TTC549 (cell line): ENCODE results near the gene TH.
"Not testable (repeated sequence)": the region's sequence is repeated elsewhere in the genome, so short reads cannot be mapped to it uniquely, and the experiment has no call there.

Experiments used
- FAIRE-seq: peaks from 2 replicates; lab custom pipeline; 2012; peaks lifted over from hg19 to GRCh38; lab: Jason Lieb, UNC

Gene TH

DNA sequence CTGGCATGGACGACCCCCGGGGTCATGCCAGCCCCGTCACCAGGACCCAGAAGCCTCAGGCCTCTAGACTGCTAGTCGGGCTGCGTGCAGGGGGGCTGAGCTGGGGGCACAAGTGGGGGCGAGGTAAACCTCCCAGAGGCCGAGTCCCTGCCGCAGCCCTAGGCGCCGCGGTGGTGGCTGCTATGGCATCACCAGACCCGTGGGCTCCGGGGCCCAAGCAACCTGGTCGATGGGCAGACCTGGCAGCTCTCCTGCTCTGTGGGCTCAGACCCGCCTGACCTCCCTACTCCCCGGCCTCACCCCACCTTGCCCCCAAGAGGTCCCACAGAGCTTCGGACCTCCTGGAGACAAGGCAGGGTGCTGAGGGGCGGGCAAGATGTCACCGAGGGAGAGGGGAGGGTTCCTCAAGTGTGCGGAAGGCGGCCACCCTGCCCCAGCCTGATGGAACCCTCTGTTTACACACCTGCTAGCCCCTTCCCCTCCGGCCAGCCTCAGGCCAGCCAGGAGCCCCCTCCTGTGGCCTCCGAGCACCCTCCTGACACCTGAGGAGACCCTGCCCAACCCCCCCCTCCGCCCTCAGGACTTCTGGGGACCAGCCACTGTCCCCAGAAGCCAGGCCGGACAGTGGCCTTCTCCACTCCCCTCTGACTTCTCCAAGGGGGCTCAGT lies 41.8 kb downstream of the TH start:
- FAIRE-seq: no peak

DNA sequence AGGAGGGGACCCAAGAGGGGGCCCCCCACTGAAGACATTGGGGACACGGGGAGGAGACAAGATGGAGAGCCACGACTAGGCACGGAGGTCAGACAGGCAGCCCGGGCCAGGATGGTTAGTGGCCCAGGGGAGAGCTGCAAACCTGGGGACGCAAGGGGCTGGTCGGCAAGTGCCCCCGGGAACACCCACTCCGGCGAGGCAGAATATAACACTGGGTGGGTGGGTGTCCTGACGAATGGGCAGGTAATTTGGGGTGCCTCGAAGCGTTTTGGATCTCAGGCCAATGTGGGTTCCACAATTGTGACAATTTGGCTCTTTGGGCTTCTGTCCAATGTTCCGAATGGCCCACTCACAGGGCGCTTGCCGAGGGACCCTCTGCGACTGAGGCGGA lies 42.3 kb downstream of the TH start:
- no peak for FAIRE-seq

DNA sequence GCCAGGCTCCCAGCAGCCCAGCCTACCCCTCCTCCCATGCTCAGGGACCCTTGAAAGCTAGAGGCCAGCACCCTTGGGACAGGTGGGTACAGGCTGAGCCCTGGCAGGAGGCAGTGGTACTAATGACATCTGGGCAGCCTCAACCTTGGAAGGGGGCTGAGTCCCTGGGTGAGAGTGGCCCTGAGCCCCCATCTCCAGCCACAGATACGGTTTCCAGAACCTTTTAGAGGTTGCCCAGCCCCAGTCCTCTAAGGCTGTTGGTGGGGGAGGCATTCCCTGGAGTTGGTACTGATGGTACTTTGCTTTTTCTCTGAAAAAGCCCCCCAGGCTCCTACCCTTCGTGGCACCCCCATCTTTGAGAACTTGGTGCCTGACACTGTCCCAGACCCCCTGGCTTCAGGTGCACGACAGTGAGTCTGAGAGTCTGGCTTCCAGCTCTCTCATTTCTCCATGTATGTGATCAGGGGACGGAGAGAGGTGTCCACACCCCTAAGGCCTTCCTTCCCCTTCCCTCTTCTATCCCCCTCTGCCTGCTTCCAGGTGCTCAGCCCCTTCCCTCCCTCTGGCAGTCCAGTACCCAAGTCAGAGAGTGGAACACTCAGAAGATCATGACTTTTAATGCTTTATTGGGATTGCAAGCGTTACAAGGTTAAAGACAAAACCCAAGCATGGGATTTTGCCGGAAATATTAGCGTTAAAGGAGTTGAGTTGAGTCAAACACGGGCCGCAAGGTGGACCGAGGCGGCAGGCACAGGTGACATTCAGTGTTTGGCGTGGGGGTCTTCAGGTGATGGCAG lies 42.9 kb downstream of the TH start:
- FAIRE-seq: no peak

DNA sequence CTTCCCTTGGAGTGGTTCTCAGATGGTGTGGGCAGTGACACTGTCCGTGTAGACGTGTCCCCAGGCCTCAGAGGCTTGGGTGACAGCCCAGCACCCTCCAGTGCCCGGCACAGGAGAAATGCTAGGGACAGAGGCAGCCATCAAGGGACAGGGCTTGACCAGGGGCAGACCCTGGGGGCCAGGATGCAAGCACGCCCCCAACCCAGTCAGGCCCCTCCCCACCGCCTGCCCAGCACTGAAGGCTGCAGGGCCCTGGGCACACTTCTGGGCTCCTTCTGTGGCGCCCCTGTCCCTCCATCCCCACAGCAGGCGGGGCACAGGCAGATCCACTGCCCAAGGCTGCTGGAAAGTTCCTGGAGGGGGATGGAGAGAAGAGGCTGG lies 43.5 kb downstream of the TH start:
- no peak for FAIRE-seq

DNA sequence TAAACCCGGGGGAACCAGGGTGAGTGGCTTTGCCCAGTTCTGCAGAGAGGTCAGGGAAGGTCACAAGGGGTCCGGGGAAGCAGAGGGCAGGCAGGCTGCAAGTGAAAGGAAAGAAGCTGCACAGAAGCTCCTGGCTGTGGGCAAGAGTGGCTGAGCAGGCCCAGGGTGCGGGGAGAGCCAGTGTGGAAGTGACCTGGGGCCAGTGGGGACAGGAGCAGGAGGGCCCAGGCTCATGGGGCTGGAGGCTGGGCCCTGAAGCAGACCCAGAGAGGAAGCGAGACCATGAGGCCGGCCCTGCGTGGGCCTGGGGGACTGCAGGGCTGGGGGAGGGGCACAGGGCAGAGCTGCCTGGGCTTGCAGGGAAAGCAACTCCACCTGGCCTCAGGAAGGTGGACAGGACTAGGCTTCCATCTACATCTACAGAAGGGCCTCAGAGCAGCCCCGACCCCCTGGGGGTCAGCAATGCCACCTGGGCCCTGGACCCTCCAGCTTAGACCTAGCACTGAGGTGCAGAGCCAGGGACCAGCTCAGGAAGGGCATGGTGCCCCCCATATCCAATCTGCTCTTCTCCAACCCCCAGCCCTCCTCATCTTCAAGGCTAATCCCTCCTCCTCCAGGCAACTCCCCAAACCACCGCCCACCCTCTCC lies 44.0 kb downstream of the TH start:
- FAIRE-seq: no peak

DNA sequence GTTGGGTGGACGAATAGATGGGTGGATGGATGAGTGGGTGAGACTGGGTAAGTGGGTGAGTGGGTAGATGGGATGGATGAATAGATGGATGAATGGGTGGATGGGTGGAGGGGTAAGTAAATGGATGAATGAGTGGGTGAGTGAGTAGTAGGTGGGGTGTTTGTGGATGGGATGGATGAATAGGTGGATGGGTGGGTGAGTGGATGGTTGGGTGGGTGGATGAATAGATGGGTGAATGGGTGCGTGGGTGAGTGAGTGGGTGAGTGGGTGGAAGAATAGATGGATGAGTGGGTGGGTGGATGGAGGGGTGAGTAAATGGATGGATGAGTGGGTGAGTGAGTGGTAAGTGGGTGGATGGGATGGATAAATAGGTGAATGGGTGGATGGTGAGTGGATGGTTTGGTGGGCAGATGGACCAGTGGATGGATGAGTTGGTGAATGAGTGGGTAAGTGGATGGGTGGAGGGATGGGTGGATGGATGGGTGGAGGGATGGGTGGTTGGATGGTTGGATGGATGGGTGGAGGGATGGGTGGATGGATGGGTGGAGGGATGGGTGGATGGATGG lies 45.0 kb downstream of the TH start:
- no peak for FAIRE-seq

DNA sequence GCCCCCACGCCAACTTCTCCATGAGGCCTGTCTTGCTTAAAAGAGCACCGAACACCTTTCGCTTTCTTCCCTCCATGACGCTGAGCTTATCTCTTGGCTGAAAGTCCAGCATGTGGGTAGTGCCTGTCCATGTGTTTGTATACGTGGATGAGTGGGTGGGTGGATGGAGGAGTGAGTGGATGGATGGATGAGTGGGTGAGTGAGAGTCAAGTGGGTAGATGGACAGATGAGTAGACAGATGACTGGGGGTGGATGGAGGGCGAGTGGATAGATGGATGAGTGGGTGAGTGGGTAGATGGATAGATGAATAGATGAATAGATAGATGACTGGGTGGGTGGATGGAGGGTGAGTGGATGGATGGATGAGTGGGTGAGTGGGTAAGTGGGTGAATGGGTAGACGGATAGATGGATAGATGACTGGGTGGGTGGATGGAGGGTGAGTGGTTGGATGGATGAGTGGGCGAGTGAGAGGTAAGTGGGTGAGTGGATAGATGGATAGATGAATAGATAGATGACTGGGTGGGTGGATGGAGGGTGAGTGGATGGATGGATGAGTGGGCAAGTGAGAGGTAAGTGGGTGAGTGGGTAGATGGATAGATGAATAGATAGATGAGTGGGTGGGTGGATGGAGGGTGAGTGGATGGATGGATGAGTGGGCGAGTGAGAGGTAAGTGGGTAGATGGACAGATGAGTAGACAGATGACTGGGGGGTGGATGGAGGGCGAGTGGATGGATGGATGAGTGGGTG lies 46.7 kb downstream of the TH start:
- FAIRE-seq: not testable (repeated sequence)

DNA sequence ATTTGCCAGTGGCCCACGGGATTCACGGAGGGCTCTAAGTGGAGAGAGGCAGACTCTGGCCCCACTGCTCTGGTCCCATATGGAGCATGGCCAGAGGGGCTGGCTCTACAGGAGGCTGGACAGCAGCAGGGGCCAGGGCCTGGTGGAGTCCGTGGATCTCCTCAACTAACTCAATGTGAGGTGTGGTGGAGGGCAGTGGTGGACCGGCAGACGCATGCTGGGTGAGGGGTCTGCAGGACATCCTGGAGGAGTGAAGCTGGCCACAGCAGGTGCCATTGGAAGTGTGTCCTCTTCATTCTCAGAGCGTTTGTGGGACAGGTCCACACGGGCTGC lies 48.0 kb downstream of the TH start:
- no peak for FAIRE-seq

DNA sequence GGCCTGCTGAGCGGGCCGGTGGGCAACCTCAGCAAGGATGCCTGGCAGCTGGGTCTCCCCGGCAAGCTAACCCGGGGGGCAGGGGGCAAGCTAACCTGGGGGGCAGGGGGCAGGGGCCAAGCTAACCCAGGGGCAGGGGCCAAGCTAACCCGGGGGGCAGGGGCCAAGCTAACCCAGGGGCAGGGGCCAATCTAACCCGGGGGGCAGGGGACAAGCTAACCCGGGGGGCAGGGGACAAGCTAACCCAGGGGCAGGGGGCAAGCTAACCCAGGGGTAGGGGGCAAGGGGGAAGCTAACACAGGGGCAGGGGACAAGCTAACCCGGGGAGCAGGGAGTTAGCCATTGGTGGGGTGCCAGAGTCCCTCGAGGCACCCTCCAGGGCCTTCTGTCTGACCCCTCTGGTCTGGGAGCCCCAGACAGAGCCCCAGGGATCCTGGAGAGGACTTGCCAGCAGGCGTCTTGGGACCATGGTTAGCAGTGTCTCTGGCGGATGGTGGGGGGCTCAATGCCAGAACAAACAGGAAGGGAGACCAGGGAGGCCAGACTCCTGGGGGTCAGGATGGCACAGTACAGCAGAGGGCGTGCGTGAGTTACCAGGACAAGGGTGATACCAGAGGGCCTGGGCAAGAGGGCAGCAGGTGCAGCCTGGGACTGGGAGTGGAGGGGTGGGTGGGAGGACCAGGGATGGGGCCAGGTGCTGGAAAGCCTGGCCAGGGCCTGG lies 48.5 kb downstream of the TH start:
- no peak for FAIRE-seq

DNA sequence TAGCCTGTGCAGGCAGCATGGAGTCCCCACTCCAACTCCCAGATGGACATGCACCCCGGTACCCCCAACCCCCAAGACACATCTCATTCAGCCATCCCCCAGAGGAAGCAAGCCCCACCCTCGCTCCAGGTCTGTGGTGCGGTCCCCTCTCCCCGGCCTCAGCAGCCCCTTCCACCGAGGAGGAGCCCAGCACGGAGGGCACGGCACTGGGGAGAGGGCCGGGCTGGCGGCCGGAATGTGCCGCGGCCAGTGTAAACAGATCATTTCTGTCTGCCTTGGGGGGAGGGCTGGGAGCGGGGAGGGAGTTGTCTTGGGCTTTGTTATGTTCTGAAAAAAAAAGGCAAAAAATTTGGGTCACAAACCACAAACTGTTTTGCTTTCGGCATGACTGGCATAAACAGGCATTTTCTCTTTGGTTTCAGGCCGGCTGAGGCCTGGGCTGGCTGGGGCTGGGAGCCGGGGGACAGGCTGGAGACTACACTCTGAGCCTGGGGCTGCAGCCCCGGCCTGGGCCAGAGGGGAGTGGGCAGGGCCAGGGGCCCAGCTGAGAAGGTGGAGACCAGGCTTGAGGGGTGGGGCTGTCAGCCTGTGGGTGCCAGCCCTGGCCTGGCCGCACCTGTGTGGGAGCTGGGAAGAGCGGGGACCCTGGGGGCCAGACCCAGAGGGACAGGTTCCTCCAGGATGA lies 49.3 kb downstream of the TH start:
- no peak for FAIRE-seq

DNA sequence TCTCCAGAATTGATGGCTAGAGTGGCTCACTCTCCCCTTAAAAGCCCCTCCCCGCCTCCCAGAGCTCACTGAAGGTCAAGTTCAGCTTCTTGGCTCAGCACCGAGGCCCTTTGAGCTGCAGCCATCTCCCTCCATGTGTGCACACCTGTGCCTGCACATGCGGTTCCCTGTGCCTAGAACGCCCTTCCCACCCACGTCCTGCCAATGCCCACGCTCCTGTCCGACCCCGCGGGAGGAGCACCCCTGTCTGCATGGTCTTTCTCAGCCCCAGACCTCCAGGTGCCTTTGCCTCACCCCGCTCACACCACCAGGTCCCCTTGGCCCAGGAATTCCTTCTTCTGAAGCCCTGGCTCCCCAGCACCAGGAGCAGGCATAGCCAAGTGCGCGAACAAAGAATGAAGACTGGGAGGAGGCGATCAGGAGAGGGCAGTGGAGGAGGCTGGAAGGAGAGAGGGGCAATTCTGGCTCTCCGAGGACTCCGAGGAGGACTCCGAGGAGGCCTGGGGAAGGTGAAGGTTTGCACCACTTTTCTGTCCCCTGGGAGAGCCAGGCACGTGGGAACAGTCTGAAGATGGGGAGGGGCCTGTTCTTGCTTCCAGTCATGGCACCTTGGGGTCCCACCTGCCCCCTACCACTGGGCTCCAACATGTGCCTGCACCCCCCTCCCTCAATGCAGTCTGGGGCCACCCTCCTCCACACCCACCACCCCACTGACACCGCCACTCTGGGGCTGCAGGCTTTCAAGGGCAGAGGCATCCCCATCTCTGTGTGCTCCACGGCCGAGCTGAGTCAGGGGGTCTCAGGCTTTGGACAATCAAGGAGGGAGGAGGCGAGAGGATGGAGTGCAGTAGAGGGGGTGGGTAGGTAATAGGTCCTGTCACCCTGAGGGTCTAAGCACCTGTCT lies 50.1 kb downstream of the TH start:
- no peak for FAIRE-seq

DNA sequence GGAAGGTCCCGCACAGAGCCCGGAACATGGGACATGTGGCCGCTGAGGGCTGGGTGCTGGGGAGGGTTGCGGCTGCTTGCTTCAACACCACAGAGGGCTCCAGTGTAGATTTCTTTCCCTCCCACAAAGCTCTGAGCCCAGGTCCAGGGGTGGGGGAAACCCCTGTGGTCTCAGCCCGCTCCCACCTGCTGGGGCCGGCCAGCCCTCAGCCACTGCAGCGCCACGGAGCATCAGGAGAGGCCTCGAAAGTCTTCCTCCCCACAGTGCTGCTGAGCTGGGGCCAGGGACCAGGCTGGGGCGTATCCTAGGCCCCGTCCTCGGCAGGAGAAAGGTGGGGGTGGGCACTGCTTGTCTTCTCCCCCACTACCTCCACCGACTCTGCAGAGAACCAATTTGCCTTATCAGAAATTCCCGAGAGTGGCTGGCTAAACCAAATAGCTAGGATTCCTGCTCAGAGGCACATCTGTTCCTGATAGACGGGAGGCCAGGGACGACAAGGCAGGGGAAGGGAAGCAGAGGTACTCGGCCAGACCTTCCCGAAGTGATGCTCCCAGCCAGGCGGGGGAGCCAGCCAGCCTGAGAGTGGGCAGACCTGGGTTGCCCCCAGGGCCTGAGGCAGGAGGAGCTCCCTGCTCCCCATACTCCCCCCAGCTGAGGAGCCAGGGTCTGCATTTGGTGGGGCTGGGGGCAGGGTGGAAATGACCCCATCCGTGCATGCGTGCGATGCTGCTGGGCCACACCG lies 51.1 kb downstream of the TH start:
- FAIRE-seq: no peak

DNA sequence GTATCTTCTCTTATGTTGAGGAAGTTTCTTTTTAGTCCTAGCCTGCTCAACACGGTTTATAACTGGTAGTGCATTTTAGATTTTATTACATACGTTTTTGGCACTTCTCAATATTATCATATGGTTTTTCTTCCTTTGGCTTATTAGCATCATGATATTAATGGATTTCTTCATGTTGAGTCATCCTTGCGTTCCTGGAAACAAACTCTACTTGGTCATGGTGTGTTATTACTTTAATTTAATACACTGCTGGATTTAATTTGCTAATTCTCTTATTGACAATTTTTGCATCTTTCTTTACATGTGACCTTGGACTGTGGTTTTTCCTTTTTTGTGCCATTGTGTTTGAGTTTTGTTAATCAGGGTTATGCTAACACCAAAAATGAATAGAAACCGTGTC lies 52.9 kb downstream of the TH start:
- FAIRE-seq: no peak

DNA sequence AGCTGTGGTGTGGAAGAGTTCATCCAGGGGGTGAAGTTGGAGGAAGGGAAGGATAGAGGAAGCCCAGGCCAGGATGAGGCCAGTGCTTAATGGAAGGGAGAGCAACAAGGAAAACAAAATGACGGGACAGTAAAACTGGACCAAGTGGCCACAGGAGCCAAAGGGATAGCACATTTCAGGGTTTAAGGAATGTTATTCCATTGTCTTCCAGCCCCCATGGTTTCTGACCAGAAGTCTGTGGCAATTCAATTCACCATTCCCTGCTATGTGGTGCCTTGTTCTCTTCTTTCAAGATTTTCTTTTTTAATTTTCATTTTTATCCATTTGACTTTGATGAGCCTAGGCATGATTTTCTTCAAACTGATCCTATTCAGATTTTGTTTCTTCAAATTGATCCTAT lies 54.9 kb downstream of the TH start:
- FAIRE-seq: no peak

DNA sequence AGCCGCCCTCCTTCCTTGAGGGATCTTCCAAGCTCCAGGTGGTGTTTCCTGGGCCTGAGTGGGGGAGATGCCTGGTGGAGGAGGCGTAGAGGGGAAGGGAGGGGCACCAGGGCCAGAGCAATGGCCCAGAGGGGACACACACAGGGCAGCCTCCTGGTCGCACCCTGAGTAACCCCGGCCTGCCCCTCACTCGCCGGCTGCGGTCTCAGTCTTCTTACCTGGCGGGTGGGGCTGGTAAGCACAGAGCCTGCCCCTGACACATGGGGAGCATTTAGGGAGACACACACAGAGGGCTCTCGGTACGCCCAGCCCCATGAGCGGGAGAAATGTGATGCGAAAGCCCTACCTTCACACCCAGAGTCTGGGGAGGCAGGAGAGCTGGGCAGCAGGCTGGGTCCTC lies 56.3 kb downstream of the TH start:
- FAIRE-seq: no peak

DNA sequence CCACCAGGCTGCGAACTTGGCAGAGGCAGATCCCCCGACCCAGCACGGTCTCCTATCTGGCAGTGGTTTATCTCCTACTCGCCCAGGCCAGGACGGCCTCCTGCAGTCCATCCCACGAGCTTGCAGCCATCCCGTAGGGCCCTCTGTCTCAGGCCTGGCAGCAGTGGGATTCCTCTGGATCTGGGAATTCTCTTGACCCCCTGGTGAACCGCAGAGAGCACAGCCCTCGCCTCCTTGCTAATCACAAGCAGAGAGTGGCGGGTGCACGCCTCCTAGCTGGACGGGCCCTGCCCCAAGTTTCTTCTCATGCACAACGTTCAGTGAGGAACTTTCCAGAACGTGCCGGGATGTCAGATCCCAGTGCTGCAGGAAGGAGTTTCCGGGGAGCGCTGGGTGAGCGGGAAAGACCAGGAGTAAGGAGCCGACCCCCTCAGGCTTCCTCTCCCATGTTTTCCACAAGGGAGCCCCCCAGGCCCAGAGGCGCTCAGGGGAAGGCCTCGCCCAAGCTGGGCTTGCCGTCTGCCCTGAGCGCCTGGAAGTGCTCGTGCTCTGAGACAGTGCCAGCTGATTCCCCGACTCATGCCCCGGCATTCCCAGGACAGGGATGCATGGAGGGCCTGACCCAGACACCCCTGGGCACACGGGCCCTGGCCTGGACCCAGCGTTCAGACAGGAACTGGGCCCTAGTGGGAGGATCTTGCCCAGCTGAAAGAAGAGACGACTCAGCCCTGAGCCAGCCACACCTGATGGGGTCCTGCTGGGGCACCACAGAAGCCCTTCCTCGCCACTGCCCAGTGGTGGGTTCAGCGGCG lies 57.0 kb downstream of the TH start:
- no peak for FAIRE-seq
